Retina (tissue), 1 donor: ENCODE measurements around the gene GRM8.
"Not testable (repeated sequence)": the region's sequence is repeated elsewhere in the genome, so short reads cannot be mapped to it uniquely, and the experiment has no call there.

Source experiments
- DNase-seq: peaks from one replicate; pipeline ENCODE4 v3.0.0-alpha.2; 2016

Gene GRM8

DNA sequence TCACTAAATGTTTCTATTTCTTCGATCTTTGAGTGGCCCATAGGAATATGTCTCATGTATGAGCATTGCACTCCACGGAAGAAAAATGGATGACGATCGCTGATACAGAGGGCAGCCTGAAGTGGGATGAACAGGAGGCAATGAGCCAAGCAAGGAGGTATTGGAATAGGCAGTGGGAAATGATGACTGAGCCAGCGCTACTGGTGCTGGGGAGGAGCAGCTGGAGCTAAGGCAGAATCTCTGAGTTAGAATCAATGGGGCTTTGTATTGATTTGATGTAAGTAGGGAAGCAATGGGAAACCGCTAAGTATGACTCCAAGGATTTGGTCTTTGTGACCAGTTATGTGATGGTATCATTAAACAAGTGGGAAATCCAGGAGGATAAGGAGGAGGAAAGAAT, 345.1 kb downstream of the GRM8 start:
- DNase-seq, result not testable (repeated sequence)

GRCh38 chr7:126905255-126905654, 347.5 kb downstream of the GRM8 start:
- not testable (repeated sequence) for DNase-seq

DNA sequence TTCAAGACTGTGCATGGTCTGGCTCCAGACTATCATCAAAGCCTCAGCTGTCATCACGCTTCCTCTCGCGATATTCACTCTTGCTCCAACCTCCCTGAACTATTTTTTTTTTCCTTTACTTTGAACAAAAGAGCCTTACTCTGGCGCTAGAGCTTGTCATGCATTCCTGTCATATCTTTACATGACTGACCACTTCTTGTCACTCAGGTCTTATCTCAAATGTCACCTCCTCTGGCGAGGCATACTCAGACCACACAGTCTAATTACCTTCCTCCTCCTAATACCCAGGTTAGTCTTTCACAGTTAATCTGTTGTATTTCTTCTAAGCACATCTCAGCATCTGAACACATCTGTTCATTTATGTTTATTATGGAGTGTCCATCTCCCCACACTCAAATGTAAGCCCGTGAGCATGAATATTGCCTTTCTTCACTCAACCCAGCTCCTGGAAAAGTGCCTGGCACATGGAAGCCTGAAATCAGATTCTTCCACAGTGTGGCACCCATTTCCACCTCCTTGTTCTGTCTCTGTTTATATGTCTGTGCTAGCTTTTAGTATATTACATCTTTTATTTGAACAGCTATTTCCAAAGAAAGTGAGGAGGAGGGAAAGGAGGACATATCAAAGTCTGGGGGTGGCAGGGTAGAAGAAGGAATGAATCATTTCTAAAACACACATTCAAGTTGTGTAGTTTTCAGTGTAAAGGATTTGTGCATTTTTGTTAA, 351.5 kb downstream of the GRM8 start:
- not testable (repeated sequence) for DNase-seq

GRCh38 chr7:126887980-126888379, 364.8 kb downstream of the GRM8 start:
- not testable (repeated sequence) for DNase-seq

DNA sequence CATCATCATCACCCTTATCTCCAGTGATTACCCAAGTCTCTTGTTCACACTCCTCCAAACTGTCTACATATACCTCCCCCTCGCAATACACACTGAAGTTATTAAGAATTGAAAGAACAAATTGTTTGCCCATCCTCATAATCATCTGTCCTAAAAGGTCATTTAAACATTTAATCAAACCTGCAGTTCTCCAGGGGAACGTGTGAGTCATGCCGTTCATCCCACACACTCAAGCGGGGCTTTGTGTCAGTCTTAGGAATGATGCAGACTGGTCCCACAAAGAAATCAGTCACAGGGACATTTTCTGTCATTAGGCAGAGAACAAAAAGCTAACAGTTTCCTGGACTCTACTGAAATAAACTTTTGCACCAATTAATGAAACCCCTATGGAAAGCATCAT, 365.2 kb downstream of the GRM8 start:
- DNase-seq, result not testable (repeated sequence)

- DNase-seq, result not testable (repeated sequence)
These were observed 370.0 kb downstream of the GRM8 start for GRCh38 chr7:126882730-126883129.

DNA sequence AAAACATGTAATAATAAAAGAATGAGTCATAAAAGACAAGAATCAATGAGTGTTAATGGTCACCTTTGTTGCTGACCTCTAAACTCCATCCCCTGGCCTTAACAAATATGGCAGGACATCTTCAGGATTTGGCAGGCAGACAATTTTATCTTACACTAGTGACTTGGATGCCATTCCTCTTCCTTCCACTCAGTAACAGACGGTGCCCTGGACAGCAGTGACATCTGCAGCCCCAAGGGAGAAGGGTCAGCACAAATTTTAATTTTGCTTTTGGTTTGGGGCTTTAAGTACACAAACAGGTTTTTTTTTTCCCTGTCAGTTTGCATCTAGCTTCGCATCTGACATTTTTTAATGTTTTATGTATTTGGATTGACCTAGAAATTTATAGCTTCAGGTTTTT, 370.8 kb downstream of the GRM8 start:
- not testable (repeated sequence) for DNase-seq

DNA sequence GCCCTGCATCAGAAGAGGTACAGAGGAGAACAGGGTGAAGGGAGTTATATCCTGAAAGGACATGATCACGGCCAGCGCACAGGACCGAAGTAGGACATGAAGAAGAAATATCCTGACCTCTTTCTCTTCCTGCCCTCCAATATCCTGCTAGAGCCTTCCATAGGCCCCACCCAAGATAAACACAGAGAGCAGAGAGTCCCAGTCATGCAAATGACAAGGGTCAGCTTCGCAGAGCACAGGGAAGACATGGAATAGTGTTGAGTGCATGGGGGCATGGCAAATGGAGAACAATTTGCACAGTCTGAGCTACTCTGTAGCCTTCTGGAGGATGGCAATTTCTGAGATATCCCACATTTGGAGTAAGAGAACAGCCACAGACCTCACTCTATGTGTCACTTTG, 371.4 kb downstream of the GRM8 start:
- DNase-seq, result no peak

DNA sequence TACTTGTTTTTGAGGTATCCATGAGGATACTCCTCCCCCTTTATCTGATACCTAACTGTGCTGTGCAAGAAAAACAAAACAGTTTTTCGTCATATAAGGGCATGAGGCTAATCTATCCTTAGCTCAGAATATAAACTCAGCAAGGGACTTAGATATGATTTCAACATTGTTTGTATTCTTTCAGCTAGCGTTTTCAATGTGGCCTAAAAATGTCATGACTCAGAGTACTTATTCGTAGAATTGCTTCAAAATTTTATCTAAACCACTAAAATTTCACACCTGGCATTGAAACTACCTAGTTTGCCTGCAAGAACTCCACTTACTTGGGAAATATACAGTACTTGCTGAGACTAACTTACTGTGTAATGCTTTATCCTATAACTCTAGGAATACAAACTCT, 376.2 kb downstream of the GRM8 start:
- DNase-seq, result not testable (repeated sequence)

- no peak for DNase-seq
These were observed 395.9 kb downstream of the GRM8 start for GRCh38 chr7:126856691-126857291.

DNA sequence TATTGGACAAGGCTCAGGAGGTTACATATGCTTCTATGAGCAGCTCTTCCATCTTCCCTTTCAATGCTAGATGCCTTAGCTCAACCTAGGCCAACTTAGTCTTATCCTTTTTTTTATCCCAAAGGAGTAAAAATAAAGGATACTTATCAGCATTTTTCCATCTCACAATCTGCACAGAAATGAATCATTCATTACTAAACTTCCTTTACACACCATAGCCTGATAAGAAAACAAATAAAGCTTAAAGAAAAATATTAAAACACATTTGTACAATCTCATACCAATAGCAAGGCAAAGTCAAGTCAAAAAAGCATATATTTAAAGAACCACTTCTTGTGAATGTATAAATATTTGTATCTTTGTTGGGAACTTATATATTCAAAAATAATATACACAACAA, 407.4 kb downstream of the GRM8 start:
- no peak for DNase-seq

DNA sequence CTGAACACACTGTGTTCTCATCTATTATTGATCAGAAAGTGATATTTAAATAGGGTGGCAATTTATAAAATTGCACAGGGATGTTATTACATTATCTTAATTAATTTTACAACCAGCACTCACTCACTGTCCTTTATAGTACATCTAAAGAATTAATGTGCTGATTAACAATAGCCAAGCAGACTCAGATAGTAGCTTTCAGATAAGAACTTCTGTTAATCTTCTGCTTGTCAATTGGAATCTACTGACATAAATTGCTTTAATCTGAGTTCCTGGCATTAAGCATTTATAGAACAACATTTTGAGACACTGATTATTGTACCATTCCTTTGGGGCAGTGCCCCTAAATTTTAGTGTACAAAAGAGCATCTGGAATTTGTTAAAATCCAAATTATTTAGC, 408.9 kb downstream of the GRM8 start:
- no peak for DNase-seq

DNA sequence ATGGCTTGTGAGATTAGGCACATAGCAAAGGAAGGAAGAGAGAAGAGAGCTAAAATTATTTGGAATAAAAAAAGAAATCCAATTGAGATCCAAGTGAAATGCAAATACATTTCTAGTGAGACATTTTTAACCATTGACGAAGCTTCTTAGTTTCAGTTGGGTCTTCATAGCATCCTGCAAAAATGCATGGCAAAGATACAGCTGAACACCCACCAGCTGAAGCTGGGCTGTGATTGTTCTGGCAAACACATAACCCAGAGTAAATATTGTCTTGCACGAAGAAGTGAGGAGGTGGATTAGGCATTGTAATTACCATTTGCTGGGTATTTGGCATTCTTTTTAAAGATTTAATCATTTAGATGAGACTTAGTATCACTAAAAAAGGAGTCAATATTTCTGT, 409.4 kb downstream of the GRM8 start:
- DNase-seq, result no peak

DNA sequence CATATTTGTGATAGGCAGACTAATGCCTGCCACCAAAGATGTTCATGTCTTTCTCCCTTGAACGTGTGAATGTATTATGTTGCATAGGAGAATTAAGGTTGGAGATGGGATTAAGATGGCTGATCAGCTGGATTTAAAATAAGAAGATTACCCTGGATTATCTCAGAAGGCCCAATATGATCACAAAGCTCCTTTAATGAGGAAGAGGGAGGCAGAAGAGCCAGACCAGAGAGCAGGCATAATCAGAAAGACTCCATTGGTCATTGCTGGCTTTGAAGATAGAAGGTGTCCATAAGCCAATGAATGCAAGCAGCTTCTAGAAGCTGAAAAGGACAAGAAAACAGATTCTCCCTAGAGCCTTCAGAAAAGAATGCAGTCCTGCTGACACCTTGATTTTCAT, 410.3 kb downstream of the GRM8 start:
- DNase-seq, result no peak

DNA sequence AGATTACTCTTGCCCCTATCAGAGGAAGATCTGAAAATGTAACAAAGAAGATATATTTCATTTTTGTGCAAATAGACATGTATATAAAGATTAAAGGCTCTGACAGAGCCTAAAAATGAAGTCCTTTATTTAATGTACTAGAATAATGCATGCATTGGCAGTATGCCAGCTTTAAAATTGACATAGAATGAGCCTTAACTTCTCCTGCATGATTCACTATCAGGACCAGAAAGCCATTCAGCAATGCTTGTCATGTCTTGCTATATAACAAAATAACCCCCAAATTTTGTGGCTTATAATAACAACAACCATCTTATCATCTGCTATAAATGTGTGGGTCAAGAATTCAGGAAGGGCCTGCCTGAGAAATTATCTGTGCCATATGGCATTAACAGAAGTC, 411.9 kb downstream of the GRM8 start:
- DNase-seq, result no peak

DNA sequence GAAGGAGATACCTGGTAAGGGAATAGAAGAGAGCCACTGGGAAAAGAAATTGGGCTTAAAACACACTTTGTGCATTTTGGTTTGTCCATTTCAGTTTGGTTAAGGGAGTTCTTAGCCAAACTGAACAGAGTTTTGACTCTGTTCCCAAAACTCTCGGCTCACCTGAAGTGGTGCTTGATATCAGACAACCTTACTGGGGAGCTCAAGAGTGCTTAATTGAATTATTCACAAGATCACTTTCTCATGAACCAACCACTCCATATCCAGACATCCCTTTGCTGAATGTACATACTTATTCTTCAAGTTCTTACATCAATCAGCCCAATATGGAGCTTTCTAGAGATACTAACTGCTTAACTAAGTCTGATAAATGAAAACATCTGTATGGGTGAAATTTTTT, 413.1 kb downstream of the GRM8 start:
- no peak for DNase-seq

- DNase-seq, result no peak
These were observed 414.5 kb downstream of the GRM8 start for GRCh38 chr7:126838194-126838593.

DNA sequence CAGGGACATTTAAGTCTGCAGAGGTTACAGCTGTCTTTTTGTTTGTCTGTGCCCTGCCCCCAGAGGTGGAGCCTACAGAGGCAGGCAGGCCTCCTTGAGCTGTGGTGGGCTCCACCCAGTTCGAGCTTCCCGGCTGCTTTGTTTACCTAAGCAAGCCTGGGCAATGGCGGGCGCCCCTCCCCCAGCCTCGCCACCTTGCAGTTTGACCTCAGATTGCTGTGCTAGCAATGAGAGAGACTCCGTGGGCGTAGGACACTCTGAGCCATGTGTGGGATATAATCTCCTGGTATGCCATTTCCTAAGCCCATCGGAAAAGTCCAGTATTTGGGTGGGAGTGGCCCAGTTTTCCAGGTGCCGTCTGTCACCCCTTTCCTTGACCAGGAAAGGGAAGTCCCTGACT, 421.5 kb downstream of the GRM8 start:
- not testable (repeated sequence) for DNase-seq

GRCh38 chr7:126820925-126821324, 431.8 kb downstream of the GRM8 start:
- no peak for DNase-seq

DNA sequence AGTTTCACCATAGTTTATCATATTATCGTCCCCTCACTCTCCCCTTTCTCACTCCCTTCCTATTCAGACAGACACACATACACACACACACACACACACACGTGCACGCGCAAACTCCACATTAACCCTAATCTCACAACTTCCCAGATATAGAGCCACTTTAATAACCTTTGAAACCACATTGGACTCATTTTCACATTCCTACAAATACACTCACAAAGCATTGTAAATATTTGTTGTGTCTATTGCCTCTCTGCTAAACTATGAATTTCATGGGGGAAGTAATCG, 433.6 kb downstream of the GRM8 start:
- no peak for DNase-seq

GRCh38 chr7:126818393-126819196, 434.1 kb downstream of the GRM8 start:
- DNase-seq, result no peak

GRCh38 chr7:126809188-126809587, 443.6 kb downstream of the GRM8 start:
- DNase-seq, result no peak

DNA sequence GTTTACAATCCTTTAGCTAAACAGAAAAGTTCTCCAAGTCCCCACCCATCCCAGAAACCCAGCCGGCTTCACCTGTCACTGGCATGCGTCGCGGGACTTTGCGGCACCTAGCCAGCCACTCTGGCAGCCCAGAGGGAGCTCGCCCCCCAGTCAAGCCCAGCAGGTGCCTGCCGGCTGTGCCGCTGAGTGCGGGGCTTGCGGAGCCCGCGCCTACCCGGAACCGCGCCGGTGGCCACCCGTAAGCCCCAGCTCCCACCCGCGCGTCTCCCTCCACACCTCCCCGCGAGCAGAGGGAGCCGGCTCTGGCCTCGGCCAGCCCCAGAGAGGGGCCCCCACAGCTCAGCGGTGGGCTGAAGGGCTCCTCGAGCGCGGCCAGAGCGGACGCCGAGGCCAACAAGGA, 446.1 kb downstream of the GRM8 start:
- DNase-seq, result no peak

DNA sequence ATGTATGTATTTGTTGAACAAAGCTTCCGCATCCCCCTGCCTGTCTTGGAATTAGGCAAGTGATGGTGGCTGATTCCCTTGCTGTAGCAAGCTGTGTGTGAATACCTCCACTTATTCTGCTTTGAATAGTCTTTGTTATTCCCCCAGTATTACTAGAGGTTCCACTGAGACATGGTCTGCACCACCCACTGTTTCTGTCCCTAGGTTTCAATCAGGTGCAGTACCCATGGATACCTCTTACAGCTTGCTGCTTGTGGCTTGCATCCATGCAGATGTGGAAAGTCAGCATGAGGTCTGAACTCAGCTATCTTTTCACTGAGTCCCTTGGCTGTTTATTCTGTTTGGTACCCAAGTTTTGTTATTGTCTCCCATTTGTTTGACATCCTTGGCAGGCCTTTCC, 447.4 kb downstream of the GRM8 start:
- no peak for DNase-seq
